Hepatocyte (in vitro differentiated cells): Measurements from ENCODE around the gene MARCKSL1. TPM values are rescaled to one million over a fixed set of nuclear protein-coding genes. Genes with fewer than 3 reads are reported as not detected.

Experiments
- DNase-seq: peaks from one replicate; pipeline ENCODE4 v3.0.0-alpha.2; 2016; ENCODE audit warnings: low spot score
- H2AFZ ChIP-seq: fragments of 200-600 bp; sonication (generic); 2 replicates; pipeline ENCODE4 v1.6.0; 2016; ENCODE audit warnings: antibody characterized with exemption, mild to moderate bottlenecking
- H3K27ac ChIP-seq: fragments of 200-600 bp; sonication (generic); 2 replicates; pipeline ENCODE4 v1.5.1; 2016; ENCODE audit warnings: mild to moderate bottlenecking
- H3K27me3 ChIP-seq: fragments of 200-600 bp; sonication (generic); 2 replicates; pipeline ENCODE4 v1.6.1; 2016
- H3K36me3 ChIP-seq: fragments of 200-600 bp; sonication (generic); replicated peaks from 2 replicates; pipeline ENCODE4 v1.5.1; 2016; ENCODE audit warnings: low read depth; ENCODE audit not compliant: insufficient read depth
- H3K4me1 ChIP-seq: fragments of 200-600 bp; sonication (generic); 2 replicates; pipeline ENCODE4 v1.5.1; 2016; ENCODE audit warnings: mild to moderate bottlenecking, moderate library complexity; ENCODE audit not compliant: insufficient read depth
- H3K4me2 ChIP-seq: fragments of 200-600 bp; sonication (generic); 2 replicates; pipeline ENCODE4 v1.6.0; 2016
- H3K4me3 ChIP-seq: fragments of 200-600 bp; sonication (generic); 2 replicates; pipeline ENCODE4 v1.5.1; 2016; ENCODE audit warnings: mild to moderate bottlenecking
- H3K79me2 ChIP-seq: fragments of 200-600 bp; sonication (generic); 2 replicates; pipeline ENCODE4 v1.6.0; 2017; ENCODE audit warnings: mild to moderate bottlenecking
- H3K9me2 ChIP-seq: fragments of 200-600 bp; sonication (generic); replicated peaks from 2 replicates; pipeline ENCODE4 v1.6.0; 2017; ENCODE audit warnings: mild to moderate bottlenecking; ENCODE audit not compliant: insufficient read depth
- H3K9me3 ChIP-seq: fragments of 200-600 bp; sonication (generic); 2 replicates; pipeline ENCODE4 v1.5.1; 2016; ENCODE audit warnings: low read depth, mild to moderate bottlenecking
- H4K20me1 ChIP-seq: fragments of 200-600 bp; sonication (generic); 2 replicates; pipeline ENCODE4 v1.6.0; 2016; ENCODE audit warnings: mild to moderate bottlenecking; ENCODE audit not compliant: insufficient read depth, poor library complexity, severe bottlenecking
- CTCF ChIP-seq: fragments of 200-600 bp; sonication (generic); IDR thresholded peaks from 2 replicates; pipeline ENCODE4 v1.5.1; 2016; ENCODE audit warnings: antibody characterized with exemption, mild to moderate bottlenecking; ENCODE audit not compliant: poor library complexity
- EZH2 ChIP-seq: fragments of 200-600 bp; sonication (generic); IDR thresholded peaks from 2 replicates; pipeline ENCODE4 v1.6.1; 2016; ENCODE audit warnings: antibody characterized with exemption, mild to moderate bottlenecking, borderline replicate concordance
- EZH2phosphoT487 ChIP-seq: fragments of 200-600 bp; sonication (generic); IDR thresholded peaks from one replicate; pipeline ENCODE4 v1.6.1; 2018; ENCODE audit warnings: antibody characterized with exemption, mild to moderate bottlenecking, low read depth, moderate library complexity; ENCODE audit not compliant: unreplicated experiment, severe bottlenecking
- WGBS: methylation state at CpG from one replicate; pipeline ENCODE4 v1.1.6; 2016; ENCODE audit warnings: low lambda C conversion rate; ENCODE audit errors: missing lambda C conversion rate; 5-methylcytosine and 5-hydroxymethylcytosine counted together
- polyA plus RNA-seq: library from polyadenylated mRNA; unstranded; fragments of >200 nt; fragmentation: Nextera tagmentation; extraction: Ambion mirVana; gene quantifications from 2 replicates; pipeline ENCODE4 v1.2.1, GENCODE V29; 2016
- total RNA-seq: library from RNA; depleted of rRNA; stranded (reverse); fragments of >200 nt; gene quantifications from 2 replicates; pipeline ENCODE4 v1.2.3, GENCODE V29; 2014

The MARCKSL1 gene
- total and polyA plus RNA-seq, 2 experiments from 2014 or later = 143 to 358 TPM

GRCh38 chr1:32349211-32349708 is 13.2 kb upstream of the MARCKSL1 start:
- WGBS = 63% methylated on average over 8 of the region's 8 CpGs
- no peak for DNase-seq
- Histone ChIP-seq H2AFZ (no peak overlapping the region), H3K9me2 (no peaks in the 10 kb centered on the region), H4K20me1 (no peaks in the 10 kb centered on the region), H3K79me2 (peaks cover 12% of the 10 kb centered on the region), H3K4me1 (peaks cover 30% of the 10 kb centered on the region), H3K27me3 (no peaks in the 10 kb centered on the region), H3K4me3 (no peak overlapping the region), H3K36me3 (no peaks in the 10 kb centered on the region), H3K9me3 (no peaks in the 10 kb centered on the region), H3K27ac (no peak overlapping the region), H3K4me2 (no peak overlapping the region)
- TF ChIP-seq EZH2 (no peak), CTCF (no peak), EZH2phosphoT487 (no peak)

GRCh38 chr1:32346532-32347157 is 10.6 kb upstream of the MARCKSL1 start:
- peaks cover 8% of the 10 kb centered on the region for H3K4me1 ChIP-seq
- no peaks in the 10 kb centered on the region for H3K9me2 ChIP-seq
- no peak overlapping the region for H2AFZ ChIP-seq
- no peaks in the 10 kb centered on the region for H3K36me3 ChIP-seq
- no peak for DNase-seq
- TF ChIP-seq EZH2 (no peak), EZH2phosphoT487 (no peak), CTCF (no peak)
- H3K4me2 ChIP-seq = no peak overlapping the region
- no peak overlapping the region for H3K4me3 ChIP-seq
- H3K27me3 ChIP-seq = no peaks in the 10 kb centered on the region
- no peaks in the 10 kb centered on the region for H4K20me1 ChIP-seq
- H3K27ac ChIP-seq = no peak overlapping the region
- no peaks in the 10 kb centered on the region for H3K9me3 ChIP-seq
- H3K79me2 ChIP-seq = no peaks in the 10 kb centered on the region
- WGBS = 86% methylated on average over 9 of the region's 9 CpGs

GRCh38 chr1:32345289-32345827 is 9.3 kb upstream of the MARCKSL1 start:
- Histone ChIP-seq H3K9me2 (no peaks in the 10 kb centered on the region), H3K79me2 (no peaks in the 10 kb centered on the region), H3K4me1 (peaks cover 8% of the 10 kb centered on the region), H4K20me1 (no peaks in the 10 kb centered on the region), H3K27ac (peak overlapping the region; percentile 43), H3K27me3 (no peaks in the 10 kb centered on the region), H2AFZ (no peak overlapping the region), H3K36me3 (no peaks in the 10 kb centered on the region), H3K4me3 (no peak overlapping the region), H3K4me2 (no peak overlapping the region), H3K9me3 (no peaks in the 10 kb centered on the region)
- 55% methylated on average over 8 of the region's 8 CpGs for WGBS
- no peak for TF ChIP-seq EZH2phosphoT487
- no peak for TF ChIP-seq EZH2
- TF ChIP-seq CTCF = no peak
- DNase-seq = no peak
